Adipocyte (in vitro differentiated cells): Measurements from ENCODE around the gene RAB43.

Experiments used
- DNase-seq: peaks from one replicate; pipeline ENCODE4 v3.0.0-alpha.2; 2015; ENCODE audit warnings: low read depth
- H3K27me3 ChIP-seq: replicated peaks from 2 replicates; pipeline ENCODE4 v1.7.0; 2013; ENCODE audit warnings: mild to moderate bottlenecking, low read length, moderate library complexity; ENCODE audit not compliant: control insufficient read depth, insufficient read depth
- H3K36me3 ChIP-seq: 2 replicates; pipeline ENCODE4 v1.7.0; 2013; ENCODE audit warnings: low read length, mild to moderate bottlenecking, moderate library complexity; ENCODE audit not compliant: control insufficient read depth, insufficient read depth, severe bottlenecking
- H3K4me1 ChIP-seq: 2 replicates; pipeline ENCODE4 v1.7.0; 2013; ENCODE audit warnings: mild to moderate bottlenecking, low read length, moderate library complexity; ENCODE audit not compliant: control insufficient read depth, insufficient read depth
- H3K4me3 ChIP-seq: 2 replicates; pipeline ENCODE4 v1.7.0; 2013; ENCODE audit warnings: mild to moderate bottlenecking, low read length, moderate library complexity
- H3K9ac ChIP-seq: 2 replicates; pipeline ENCODE4 v1.7.0; 2013; ENCODE audit warnings: mild to moderate bottlenecking, low read length, moderate library complexity
- H3K9me3 ChIP-seq: 2 replicates; pipeline ENCODE4 v1.7.0; 2013; ENCODE audit warnings: mild to moderate bottlenecking, low read length, moderate library complexity; ENCODE audit not compliant: control insufficient read depth

RAB43 gene

GRCh38 chr3:129065720-129066073 lies 55.9 kb downstream of the RAB43 start:
- Histone ChIP-seq H3K9ac (no peak overlapping the region), H3K4me3 (no peak overlapping the region)
- DNase-seq, result no peak

GRCh38 chr3:129065016-129065719 lies 56.4 kb downstream of the RAB43 start:
- no peak overlapping the region for H3K9ac ChIP-seq
- no peaks in the 10 kb centered on the region for H3K36me3 ChIP-seq
- H3K4me1 ChIP-seq, result no peaks in the 10 kb centered on the region
- no peaks in the 10 kb centered on the region for H3K9me3 ChIP-seq
- no peak for DNase-seq
- H3K4me3 ChIP-seq, result no peak overlapping the region
- peaks cover 12% of the 10 kb centered on the region for H3K27me3 ChIP-seq

More at GRCh38 chr3:129065720-129066073, 55.9 kb downstream of the RAB43 start:
- no peaks in the 10 kb centered on the region for H3K9me3 ChIP-seq
- H3K36me3 ChIP-seq, result no peaks in the 10 kb centered on the region
- peaks cover 15% of the 10 kb centered on the region for H3K27me3 ChIP-seq
- H3K4me1 ChIP-seq, result no peaks in the 10 kb centered on the region

- H3K4me1 ChIP-seq, result no peaks in the 10 kb centered on the region
- no peaks in the 10 kb centered on the region for H3K9me3 ChIP-seq
- no peak for DNase-seq
- no peaks in the 10 kb centered on the region for H3K36me3 ChIP-seq
- H3K27me3 ChIP-seq, result peaks cover 9% of the 10 kb centered on the region
- H3K9ac ChIP-seq, result no peak overlapping the region
- H3K4me3 ChIP-seq, result no peak overlapping the region
Measured at GRCh38 chr3:129063841-129064482, 57.6 kb downstream of the RAB43 start.

- Histone ChIP-seq H3K4me3 (no peak overlapping the region), H3K36me3 (no peaks in the 10 kb centered on the region), H3K27me3 (peaks cover 15% of the 10 kb centered on the region), H3K4me1 (no peaks in the 10 kb centered on the region), H3K9ac (no peak overlapping the region), H3K9me3 (no peaks in the 10 kb centered on the region)
- no peak for DNase-seq
Measured at GRCh38 chr3:129063091-129063640, 58.4 kb downstream of the RAB43 start.

- Histone ChIP-seq H3K9ac (no peak overlapping the region), H3K9me3 (no peaks in the 10 kb centered on the region), H3K4me1 (no peaks in the 10 kb centered on the region), H3K36me3 (no peaks in the 10 kb centered on the region), H3K27me3 (peaks cover 17% of the 10 kb centered on the region), H3K4me3 (no peak overlapping the region)
- DNase-seq, result no peak
Measured at GRCh38 chr3:129061888-129062834, 59.4 kb downstream of the RAB43 start.

- Histone ChIP-seq H3K4me3 (no peak overlapping the region), H3K9me3 (no peaks in the 10 kb centered on the region), H3K27me3 (peaks cover 25% of the 10 kb centered on the region), H3K36me3 (no peaks in the 10 kb centered on the region), H3K9ac (no peak overlapping the region), H3K4me1 (no peaks in the 10 kb centered on the region)
- no peak for DNase-seq
Measured at GRCh38 chr3:129061023-129061887, 60.3 kb downstream of the RAB43 start.

- DNase-seq, result no peak
- no peak within 1 kb of the TSS for H3K9ac ChIP-seq
- no peak within 1 kb of the TSS for H3K4me3 ChIP-seq
- no peaks in the 10 kb centered on the region for H3K36me3 ChIP-seq
- no peaks in the 10 kb centered on the region for H3K4me1 ChIP-seq
- peaks cover 31% of the 10 kb centered on the region for H3K27me3 ChIP-seq
- H3K9me3 ChIP-seq, result no peaks in the 10 kb centered on the region
Measured at GRCh38 chr3:129060276-129061022, 61.2 kb downstream of the RAB43 start, which contains the start of gene GP9. GP9 (plus strand) TSS chr3:129060779; CDS start chr3:129061740, 961 bp downstream.

GRCh38 chr3:129059311-129059958 lies 62.2 kb downstream of the RAB43 start:
- H3K36me3 ChIP-seq, result no peaks in the 10 kb centered on the region
- H3K9me3 ChIP-seq, result no peaks in the 10 kb centered on the region
- no peak overlapping the region for H3K4me3 ChIP-seq
- H3K27me3 ChIP-seq, result peaks cover 31% of the 10 kb centered on the region
- no peaks in the 10 kb centered on the region for H3K4me1 ChIP-seq
- H3K9ac ChIP-seq, result no peak overlapping the region
- no peak for DNase-seq

- H3K4me1 ChIP-seq, result no peaks in the 10 kb centered on the region
- no peak overlapping the region for H3K9ac ChIP-seq
- DNase-seq, result no peak
- peaks cover 31% of the 10 kb centered on the region for H3K27me3 ChIP-seq
- no peaks in the 10 kb centered on the region for H3K9me3 ChIP-seq
- H3K36me3 ChIP-seq, result no peaks in the 10 kb centered on the region
- H3K4me3 ChIP-seq, result no peak overlapping the region
Measured at GRCh38 chr3:129058441-129059200, 63.0 kb downstream of the RAB43 start.
